ENCODE measurements around the gene KLHL11.

Gene KLHL11

GRCh38 chr17:41806685-41807445 lies 58.4 kb downstream of the KLHL11 start:
- no peak for DNase-seq

Data from NCI-H526 (cell line).